IPS-18c (cell line): ENCODE data around the gene HTR5A.

ENCODE experiments used
- H3K4me3 ChIP-seq: 2 replicates; pipeline ENCODE4 v1.7.0; 2013; ENCODE audit warnings: low read depth, mild to moderate bottlenecking, low read length, moderate library complexity; ENCODE audit not compliant: insufficient read depth
- H3K9me3 ChIP-seq: one replicate; pipeline ENCODE4 v1.6.1; 2013; ENCODE audit warnings: mild to moderate bottlenecking, low read length, moderate library complexity; ENCODE audit not compliant: control insufficient read depth, insufficient read depth

HTR5A gene

DNA sequence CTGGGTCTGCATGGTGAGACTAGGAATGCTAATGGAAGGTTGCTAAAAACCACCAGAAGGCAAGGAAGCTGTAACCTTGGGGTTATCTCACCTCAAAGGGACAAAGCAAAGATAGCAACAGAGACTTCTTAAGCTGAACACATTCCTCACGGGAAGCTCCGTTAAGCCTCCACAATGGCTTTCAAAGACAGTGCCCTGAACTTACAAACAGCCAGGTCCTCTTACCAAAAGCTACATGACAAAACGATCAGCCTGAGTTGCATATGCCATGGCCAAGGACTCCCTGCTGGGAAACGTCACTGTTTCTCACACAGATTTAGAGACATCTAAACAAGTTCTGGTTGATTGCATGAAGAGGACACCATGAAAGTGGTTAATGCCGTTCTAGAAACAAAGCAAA is 52.7 kb downstream of the HTR5A start:
- no peak overlapping the region for H3K4me3 ChIP-seq
- peaks cover 10% of the 10 kb centered on the region for H3K9me3 ChIP-seq

DNA sequence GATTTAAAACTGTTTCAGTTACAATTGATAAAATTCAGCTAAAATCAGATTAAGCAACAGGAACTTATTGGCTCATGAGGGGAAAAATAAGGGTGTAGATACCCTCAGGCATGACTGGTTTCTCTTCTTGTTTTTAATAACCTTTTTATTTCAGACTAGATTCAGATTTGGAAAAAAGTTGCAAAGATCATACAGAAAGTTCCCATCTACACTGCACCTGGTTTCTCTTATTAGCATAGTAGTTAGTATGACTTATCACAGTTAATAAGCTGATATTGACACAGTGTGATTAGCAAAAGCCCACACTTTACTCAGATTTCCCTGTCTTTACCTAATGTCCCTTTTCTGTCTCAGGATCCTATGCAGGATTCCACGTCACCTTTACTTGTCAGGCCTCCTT is 53.3 kb downstream of the HTR5A start:
- Histone ChIP-seq H3K9me3 (peaks cover 10% of the 10 kb centered on the region), H3K4me3 (no peak overlapping the region)

DNA sequence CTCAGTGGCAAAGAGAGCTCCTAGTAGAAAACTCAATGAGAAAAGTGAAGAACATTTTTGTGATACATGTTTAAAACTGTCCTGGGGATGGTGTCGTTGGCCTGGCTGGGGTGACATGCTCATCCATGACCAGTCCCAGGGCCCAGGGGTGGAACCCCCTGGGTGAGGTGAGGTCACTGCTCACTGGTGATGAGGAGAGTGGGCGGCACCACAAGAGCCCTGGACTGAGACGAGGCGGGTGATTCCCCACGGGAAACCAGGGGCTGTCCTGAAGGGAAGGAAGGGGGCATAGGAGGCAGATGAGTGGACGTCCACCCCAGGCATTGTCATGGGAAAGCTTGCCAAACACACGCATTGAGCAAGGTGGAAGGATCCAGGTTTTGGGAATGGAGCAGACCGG is 54.6 kb downstream of the HTR5A start:
- peaks cover 4% of the 10 kb centered on the region for H3K9me3 ChIP-seq
- H3K4me3 ChIP-seq = no peak overlapping the region

GRCh38 chr7:155129186-155129585 is 59.1 kb downstream of the HTR5A start:
- H3K9me3 ChIP-seq = peaks cover 2% of the 10 kb centered on the region

GRCh38 chr7:155129789-155130188 is 59.7 kb downstream of the HTR5A start:
- H3K4me3 ChIP-seq = no peak overlapping the region
- H3K9me3 ChIP-seq = peaks cover 2% of the 10 kb centered on the region

More at GRCh38 chr7:155129186-155129585, 59.1 kb downstream of the HTR5A start:
- no peak overlapping the region for H3K4me3 ChIP-seq

- H3K4me3 ChIP-seq = no peak overlapping the region
- peaks cover 2% of the 10 kb centered on the region for H3K9me3 ChIP-seq
These were observed 60.4 kb downstream of the HTR5A start for GRCh38 chr7:155130493-155130892.

- Histone ChIP-seq H3K4me3 (no peak overlapping the region), H3K9me3 (peaks cover 2% of the 10 kb centered on the region)
These were observed 61.0 kb downstream of the HTR5A start for GRCh38 chr7:155131090-155131489.

DNA sequence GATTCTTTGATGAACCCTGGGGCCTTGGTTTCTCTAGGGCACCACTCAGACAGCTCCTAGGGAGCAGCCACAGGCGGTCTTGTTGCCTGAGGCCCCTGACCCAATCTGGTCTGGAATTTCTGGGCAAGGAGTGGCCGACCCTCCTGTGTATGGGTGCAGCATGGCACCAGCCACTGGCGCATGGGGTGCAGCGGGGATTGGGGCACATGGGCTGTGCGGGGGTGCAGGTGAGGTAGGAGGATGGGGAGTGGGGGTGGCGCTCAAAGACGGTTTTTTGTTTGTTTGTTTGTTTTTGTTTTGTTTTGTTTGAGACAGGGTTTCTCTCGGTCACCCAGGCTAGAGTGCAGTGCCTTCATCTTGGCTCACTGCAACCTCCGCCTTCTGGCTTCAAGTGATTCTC is 62.3 kb downstream of the HTR5A start:
- Histone ChIP-seq H3K9me3 (no peaks in the 10 kb centered on the region), H3K4me3 (no peak overlapping the region)

DNA sequence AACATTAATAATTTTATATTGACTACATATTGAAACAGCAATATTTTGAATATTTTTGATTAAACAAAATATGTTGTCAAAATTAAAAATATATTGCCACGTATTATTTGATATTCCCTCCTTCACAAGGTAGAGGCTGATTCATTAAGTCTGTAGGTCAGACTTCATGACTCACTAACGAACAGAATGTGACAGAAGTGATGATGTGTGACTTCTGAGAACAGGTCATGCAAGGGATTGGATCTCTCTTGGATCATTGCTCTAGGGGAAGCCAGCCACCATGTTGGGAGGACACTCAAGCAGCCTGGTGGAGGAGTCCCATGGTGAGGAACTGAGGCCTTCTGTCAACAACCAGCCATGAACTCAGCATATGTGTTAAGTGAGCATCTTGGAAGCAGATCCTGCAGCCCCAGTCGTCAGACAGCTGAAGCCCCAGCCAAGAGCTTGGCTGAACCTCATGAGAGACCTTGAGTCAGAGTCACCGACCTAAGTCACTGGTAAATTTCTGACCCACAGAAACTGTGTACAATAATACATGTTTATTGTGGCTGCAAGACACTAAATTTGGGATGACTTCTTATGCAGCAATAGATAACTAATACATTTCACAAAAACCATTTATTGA is 66.6 kb downstream of the HTR5A start:
- no peaks in the 10 kb centered on the region for H3K9me3 ChIP-seq
- H3K4me3 ChIP-seq = no peak overlapping the region
